SH-SY5Y (cell line): ENCODE measurements around the gene FTCD.

Experiments
- GATA2 ChIP-seq: IDR thresholded peaks from 2 replicates; pipeline ENCODE4 v1.6.1; 2011; ENCODE audit warnings: mild to moderate bottlenecking, low read depth, low read length
- GATA3 ChIP-seq: IDR thresholded peaks from 2 replicates; pipeline ENCODE4 v1.6.1; 2011; ENCODE audit warnings: low read depth, mild to moderate bottlenecking, low read length, moderate library complexity

GRCh38 chr21:46129846-46130651 lies 25.3 kb downstream of the FTCD start:
- TF ChIP-seq GATA2 (no peak), GATA3 (no peak)
